WERI-Rb-1 (cell line): ENCODE results near the gene POLH.

Experiments
- DNase-seq: peaks from one replicate; pipeline ENCODE4 v3.0.0-alpha.2; 2020
- H3K27ac ChIP-seq: fragments of 250-450 bp; sonication (Bioruptor Pico); 2 replicates; pipeline ENCODE4 v1.5.1; 2020; ENCODE audit warnings: mild to moderate bottlenecking, moderate library complexity
- H3K27me3 ChIP-seq: fragments of 250-450 bp; sonication (Bioruptor Pico); 2 replicates; pipeline ENCODE4 v1.5.1; 2021; ENCODE audit warnings: mild to moderate bottlenecking, low read depth, moderate library complexity; ENCODE audit not compliant: insufficient read depth, severe bottlenecking
- H3K36me3 ChIP-seq: fragments of 250-450 bp; sonication (Bioruptor Pico); 2 replicates; pipeline ENCODE4 v1.5.1; 2020; ENCODE audit warnings: mild to moderate bottlenecking, moderate library complexity
- H3K4me3 ChIP-seq: 2 replicates; pipeline ENCODE4 v1.5.1; 2011; ENCODE audit warnings: low read depth, mild to moderate bottlenecking, control low read depth, low read length
- H3K9me3 ChIP-seq: fragments of 250-450 bp; sonication (Bioruptor Pico); 2 replicates; pipeline ENCODE4 v1.5.1; 2021; ENCODE audit warnings: mild to moderate bottlenecking, moderate library complexity; ENCODE audit not compliant: severe bottlenecking
- CTCF ChIP-seq: IDR thresholded peaks from 2 replicates; pipeline ENCODE4 v1.5.1; 2011; ENCODE audit warnings: low read depth, mild to moderate bottlenecking, control low read depth, inconsistent platforms, low read length

The POLH gene

DNA sequence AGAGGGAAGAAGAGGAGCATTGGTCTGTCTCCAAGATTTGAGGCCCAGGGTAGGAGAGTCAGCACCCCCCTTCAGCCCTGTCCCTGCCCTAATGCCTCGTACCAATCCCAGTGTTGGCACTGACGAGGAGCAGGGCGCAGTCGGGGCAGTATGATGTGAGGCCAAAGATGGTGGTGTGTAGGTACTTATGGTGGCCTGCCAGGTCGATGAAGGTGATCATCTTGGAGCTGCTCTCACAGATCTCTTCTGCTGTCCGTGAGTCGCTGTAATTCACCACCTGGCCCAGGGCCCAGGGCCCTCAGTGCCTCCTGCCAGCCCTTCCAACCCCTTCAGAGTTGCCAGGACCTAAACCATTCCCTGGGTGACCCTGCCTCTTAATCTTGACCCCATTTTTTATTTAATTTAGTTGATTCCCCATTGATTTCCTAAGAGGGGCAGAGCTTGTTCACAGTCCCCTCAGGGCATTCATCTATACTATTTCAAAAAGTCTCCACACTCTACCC, 48.9 kb downstream of the POLH start:
- H3K36me3 ChIP-seq, result peaks cover 81% of the 10 kb centered on the region
- TF ChIP-seq CTCF, result no peak
- no peak overlapping the region for H3K27ac ChIP-seq

GRCh38 chr6:43625393-43625992, 49.5 kb downstream of the POLH start:
- Histone ChIP-seq H3K27me3 (no peaks in the 10 kb centered on the region), H3K36me3 (peaks cover 75% of the 10 kb centered on the region), H3K4me3 (no peak overlapping the region), H3K9me3 (no peaks in the 10 kb centered on the region), H3K27ac (no peak overlapping the region)
- DNase-seq, result no peak
- no peak for TF ChIP-seq CTCF

More for the DNA sequence above, 48.9 kb downstream of the POLH start:
- Histone ChIP-seq H3K9me3 (no peaks in the 10 kb centered on the region), H3K4me3 (no peak overlapping the region), H3K27me3 (no peaks in the 10 kb centered on the region)
- no peak for DNase-seq

GRCh38 chr6:43627008-43627825, 51.2 kb downstream of the POLH start:
- Histone ChIP-seq H3K36me3 (peaks cover 58% of the 10 kb centered on the region), H3K27me3 (no peaks in the 10 kb centered on the region), H3K27ac (no peak overlapping the region), H3K4me3 (no peak overlapping the region), H3K9me3 (no peaks in the 10 kb centered on the region)
- no peak for DNase-seq
- TF ChIP-seq CTCF, result no peak

- Histone ChIP-seq H3K27me3 (no peaks in the 10 kb centered on the region), H3K4me3 (peak overlapping the region; percentile 87), H3K36me3 (peaks cover 45% of the 10 kb centered on the region), H3K27ac (peak overlapping the region; percentile 99), H3K9me3 (no peaks in the 10 kb centered on the region)
- TF ChIP-seq CTCF, result no peak
- DNase-seq, result peak; percentile 89
These were observed 52.6 kb downstream of the POLH start for GRCh38 chr6:43628393-43629103.

- Histone ChIP-seq H3K27me3 (no peaks in the 10 kb centered on the region), H3K9me3 (no peaks in the 10 kb centered on the region), H3K36me3 (peaks cover 39% of the 10 kb centered on the region), H3K27ac (peak within 1 kb of the TSS; percentile 99), H3K4me3 (peak within 1 kb of the TSS; percentile 87)
- TF ChIP-seq CTCF, result no peak
- DNase-seq, result peak; percentile 100
These were observed 53.1 kb downstream of the POLH start, which contains the start of gene GTPBP2 for GRCh38 chr6:43629104-43629504. TSS of gene GTPBP2 (minus strand) at chr6:43629264. CDS start at chr6:43629162, 102 bp downstream.
